DND-41 (cell line): ENCODE data around the gene PIGX.
A peak's percentile ranks its signal among the peaks of the same experiment; 100 is the strongest.

Experiments used
- ATAC-seq: fragments of 200-7000 bp; cut with Tn5 transposase; 3 replicates; pipeline ENCODE4 v1.9.1; 2021; ENCODE audit warnings: low read depth; ENCODE audit not compliant: insufficient read depth
- DNase-seq: peaks from one replicate; pipeline ENCODE4 v3.0.0-alpha.2; 2020
- H2AFZ ChIP-seq: 2 replicates; pipeline ENCODE4 v1.6.0; 2012; ENCODE audit warnings: low read depth, low read length
- H3K27ac ChIP-seq: 2 replicates; pipeline ENCODE4 v1.5.1; 2012; ENCODE audit warnings: low read length, inconsistent platforms
- H3K27me3 ChIP-seq: fragments of 200-600 bp; sonication (generic); 2 replicates; pipeline ENCODE4 v1.6.0; 2012; ENCODE audit warnings: low read length, mild to moderate bottlenecking, inconsistent platforms; ENCODE audit not compliant: insufficient read depth, poor library complexity
- H3K36me3 ChIP-seq: 2 replicates; pipeline ENCODE4 v1.5.1; 2012; ENCODE audit warnings: low read length, inconsistent platforms; ENCODE audit not compliant: insufficient read depth
- H3K4me1 ChIP-seq: 2 replicates; pipeline ENCODE4 v1.5.1; 2012; ENCODE audit warnings: mild to moderate bottlenecking, low read length; ENCODE audit not compliant: insufficient read depth
- H3K4me2 ChIP-seq: 2 replicates; pipeline ENCODE4 v1.6.0; 2012; ENCODE audit warnings: mild to moderate bottlenecking, moderate library complexity, low read length, inconsistent platforms; ENCODE audit not compliant: insufficient read depth
- H3K4me3 ChIP-seq, 2 experiments: fragments of 200-600 bp in 1 of 2; shearing (Covaris generic) in 1 of 2; 2 replicates each; pipeline ENCODE4 v1.5.1; 2012 to 2016; ENCODE audit warnings: inconsistent platforms in 2 of 2, low read length in 2 of 2, mild to moderate bottlenecking in 2 of 2, low read depth in 1 of 2, moderate library complexity in 1 of 2
- H3K79me2 ChIP-seq: 2 replicates; pipeline ENCODE4 v1.6.0; 2012; ENCODE audit warnings: low read length, inconsistent platforms; ENCODE audit not compliant: insufficient read depth
- H3K9ac ChIP-seq: 2 replicates; pipeline ENCODE4 v1.6.0; 2012; ENCODE audit warnings: low read depth, mild to moderate bottlenecking, inconsistent platforms, low read length, moderate library complexity
- H3K9me3 ChIP-seq: 2 replicates; pipeline ENCODE4 v1.5.1; 2012; ENCODE audit warnings: low read length, moderate library complexity, mild to moderate bottlenecking, inconsistent platforms; ENCODE audit not compliant: insufficient read depth, severe bottlenecking
- H4K20me1 ChIP-seq: 2 replicates; pipeline ENCODE4 v1.6.0; 2012; ENCODE audit warnings: low read length; ENCODE audit not compliant: insufficient read depth
- CTCF ChIP-seq: IDR thresholded peaks from 2 replicates; pipeline ENCODE4 v1.5.1; 2012; ENCODE audit warnings: borderline replicate concordance, low read length, moderate library complexity, mild to moderate bottlenecking; ENCODE audit not compliant: poor library complexity, severe bottlenecking; ENCODE audit errors: extremely low read depth
- EZH2 ChIP-seq: IDR thresholded peaks from 3 replicates; pipeline ENCODE4 v1.6.1; 2012; ENCODE audit warnings: borderline replicate concordance, low read depth, mild to moderate bottlenecking, moderate library complexity, low read length, inconsistent platforms; ENCODE audit not compliant: severe bottlenecking

Gene PIGX

GRCh38 chr3:196677353-196677752 is 34.8 kb upstream of the PIGX start:
- peaks cover 5% of the 10 kb centered on the region; the same call in 1 of the 2 replicates for H3K36me3 ChIP-seq
- no peak overlapping the region for H3K4me3 ChIP-seq
- H4K20me1 ChIP-seq = no peaks in the 10 kb centered on the region
- no peak overlapping the region for H3K27ac ChIP-seq
- H3K4me2 ChIP-seq = no peak overlapping the region
- DNase-seq (no peak), ATAC-seq (no peak)
- no peak overlapping the region for H2AFZ ChIP-seq
- H3K4me1 ChIP-seq = no peaks in the 10 kb centered on the region
- no peak overlapping the region for H3K9ac ChIP-seq
- no peaks in the 10 kb centered on the region for H3K27me3 ChIP-seq
- peaks cover 4% of the 10 kb centered on the region for H3K9me3 ChIP-seq
- TF ChIP-seq EZH2 (no peak), CTCF (no peak)
- no peaks in the 10 kb centered on the region; the same call in 1 of the 2 replicates for H3K79me2 ChIP-seq

- Histone ChIP-seq H3K79me2 (no peaks in the 10 kb centered on the region; the same call in 1 of the 2 replicates), H2AFZ (no peak overlapping the region), H3K27me3 (no peaks in the 10 kb centered on the region), H3K9me3 (peaks cover 4% of the 10 kb centered on the region), H3K9ac (no peak overlapping the region), H3K4me2 (no peak overlapping the region), H3K4me3 (no peak overlapping the region), H4K20me1 (no peaks in the 10 kb centered on the region), H3K27ac (no peak overlapping the region), H3K36me3 (peaks cover 6% of the 10 kb centered on the region; the same call in 1 of the 2 replicates), H3K4me1 (no peaks in the 10 kb centered on the region)
- DNase-seq = no peak
- TF ChIP-seq EZH2 = no peak
- TF ChIP-seq CTCF = no peak
- ATAC-seq = no peak
Observed at GRCh38 chr3:196677931-196678330, 34.2 kb upstream of the PIGX start.

- Histone ChIP-seq H3K9ac (peak overlapping the region; percentile 36), H3K4me1 (peaks cover 15% of the 10 kb centered on the region), H3K27ac (peak overlapping the region; percentile 81), H3K36me3 (peaks cover 6% of the 10 kb centered on the region; the same call in 1 of the 2 replicates), H4K20me1 (no peaks in the 10 kb centered on the region), H3K79me2 (no peaks in the 10 kb centered on the region), H3K27me3 (no peaks in the 10 kb centered on the region), H3K9me3 (peaks cover 7% of the 10 kb centered on the region), H3K4me2 (peak overlapping the region; percentile 61), H3K4me3 (peak overlapping the region in 1 of 2 experiments; percentile 41; a peak in 2 of 4 replicates), H2AFZ (peak overlapping the region; percentile 68)
- ATAC-seq (peak; percentile 94), DNase-seq (peak; percentile 76)
- TF ChIP-seq CTCF (peak; percentile 94), EZH2 (no peak)
Observed at GRCh38 chr3:196684548-196685407, 27.4 kb upstream of the PIGX start.
